ENCODE data around the gene PALLD.

PALLD gene

GRCh38 chr4:168825975-168826374, 329.1 kb downstream of the PALLD start:
- DNase-seq (ENCODE audit: low read depth): no peak
- no peak for TF ChIP-seq CTCF (conservative IDR thresholded peaks at IDR 0.05; ENCODE audit: low read depth, low read length)
- H3K4me3 ChIP-seq (ENCODE audit: low read length): no peak overlapping the region

- no peak overlapping the region for H3K4me3 ChIP-seq (ENCODE audit: low read length)
- no peak for DNase-seq (ENCODE audit: low read depth)
- no peak for TF ChIP-seq CTCF (conservative IDR thresholded peaks at IDR 0.05; ENCODE audit: low read depth, low read length)
Measured at GRCh38 chr4:168826620-168827019, 329.8 kb downstream of the PALLD start.

- no peak for TF ChIP-seq CTCF (conservative IDR thresholded peaks at IDR 0.05; ENCODE audit: low read depth, low read length)
- peak overlapping the region; percentile 91 for H3K4me3 ChIP-seq (ENCODE audit: low read length)
- no peak for DNase-seq (ENCODE audit: low read depth)
Measured at GRCh38 chr4:168830777-168831512, 334.1 kb downstream of the PALLD start.

- peak overlapping the region; percentile 91 for H3K4me3 ChIP-seq (ENCODE audit: low read length)
- no peak for TF ChIP-seq CTCF (conservative IDR thresholded peaks at IDR 0.05; ENCODE audit: low read depth, low read length)
- DNase-seq (ENCODE audit: low read depth): no peak
Measured at GRCh38 chr4:168831585-168831918, 334.7 kb downstream of the PALLD start.

GRCh38 chr4:168831919-168832762, 335.3 kb downstream of the PALLD start:
- peak overlapping the region; percentile 91 for H3K4me3 ChIP-seq (ENCODE audit: low read length)
- no peak for DNase-seq (ENCODE audit: low read depth)
- TF ChIP-seq CTCF (conservative IDR thresholded peaks at IDR 0.05; ENCODE audit: low read depth, low read length): no peak

GRCh38 chr4:168832763-168833575, 336.1 kb downstream of the PALLD start:
- peak overlapping the region; percentile 91 for H3K4me3 ChIP-seq (ENCODE audit: low read length)
- DNase-seq (ENCODE audit: low read depth): no peak
- TF ChIP-seq CTCF (conservative IDR thresholded peaks at IDR 0.05; ENCODE audit: low read depth, low read length): peak; percentile 54

Data from retinal pigment epithelial cell (primary cell).